ENCODE results near the gene FBXO41. TPM values are rescaled to one million over a fixed set of nuclear protein-coding genes. Genes with fewer than 3 reads are reported as not detected.

Gene FBXO41
- total RNA-seq, 1 experiment from 2014 or later, result 1.4 TPM

DNA sequence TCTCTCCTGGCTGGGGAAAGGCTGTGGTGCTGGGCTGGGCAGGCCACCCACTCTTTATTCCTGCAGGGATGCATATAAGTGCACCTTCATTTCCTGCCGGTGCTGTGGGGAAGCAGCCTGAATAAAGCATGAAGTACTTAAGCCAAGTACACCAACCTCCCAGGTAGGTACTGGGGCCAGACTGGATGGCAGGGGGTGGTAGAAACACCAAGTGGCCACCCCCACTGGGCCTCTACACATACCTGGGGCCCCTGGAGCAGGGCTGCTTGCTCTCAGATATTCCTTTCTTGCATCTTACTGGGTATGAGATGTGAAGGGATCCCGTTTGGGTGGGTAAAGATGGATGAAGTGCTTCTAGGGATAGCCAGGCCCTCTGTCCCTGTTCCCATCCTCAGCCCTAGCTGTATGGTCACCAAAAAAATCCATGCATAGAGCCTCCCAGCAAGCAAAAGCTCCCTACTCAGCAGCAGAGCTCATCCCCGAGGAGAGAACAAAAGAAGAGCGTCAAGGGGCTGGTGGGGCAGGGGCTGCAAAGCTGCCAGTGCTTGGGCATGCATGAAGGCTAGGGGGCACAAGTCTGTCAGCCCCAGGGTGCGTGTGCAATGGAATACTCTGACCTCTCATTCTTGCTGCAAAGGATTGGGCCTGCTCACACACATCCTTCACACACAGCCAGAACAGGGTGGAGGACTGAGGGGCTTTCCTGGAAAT, 28.2 kb downstream of the FBXO41 start:
- no peaks in the 10 kb centered on the region for H3K27me3 ChIP-seq
- H3K36me3 ChIP-seq, result peaks cover 24% of the 10 kb centered on the region
- H3K4me3 ChIP-seq, result no peak overlapping the region
- no peak for DNase-seq
- no peaks in the 10 kb centered on the region for H3K9me3 ChIP-seq

DNA sequence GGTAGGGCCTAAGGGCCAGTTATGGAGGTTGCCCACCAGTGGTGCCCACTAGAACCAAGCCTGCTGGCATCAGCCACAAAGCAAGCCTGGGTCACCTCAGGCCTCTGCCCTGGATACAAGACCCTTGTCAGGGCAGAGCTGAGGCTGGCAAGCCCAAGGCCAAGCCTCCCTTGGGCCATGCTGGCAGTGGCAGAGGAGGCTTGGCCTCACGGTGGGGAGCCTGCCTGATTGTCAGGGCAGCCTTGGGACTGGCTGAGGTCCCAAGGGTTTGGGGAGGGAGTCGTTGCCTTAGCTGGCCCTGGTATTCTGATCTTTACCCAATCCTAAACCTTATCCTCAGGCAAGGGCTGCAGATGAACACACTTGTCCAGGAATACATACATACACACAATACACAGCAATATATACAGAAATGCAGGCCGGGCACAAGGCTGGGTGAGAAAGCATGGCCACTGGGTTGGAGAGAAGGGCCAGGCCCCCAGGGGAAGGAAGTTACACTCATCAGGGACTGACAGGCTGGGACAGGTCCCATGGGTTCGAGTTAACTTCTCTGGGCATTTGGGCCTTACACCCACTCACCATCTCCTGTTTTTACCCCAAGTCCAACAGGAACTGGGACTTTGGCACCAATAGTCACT, 29.2 kb downstream of the FBXO41 start:
- Histone ChIP-seq H3K9me3 (no peaks in the 10 kb centered on the region), H3K36me3 (peaks cover 34% of the 10 kb centered on the region)
- DNase-seq, result no peak

DNA sequence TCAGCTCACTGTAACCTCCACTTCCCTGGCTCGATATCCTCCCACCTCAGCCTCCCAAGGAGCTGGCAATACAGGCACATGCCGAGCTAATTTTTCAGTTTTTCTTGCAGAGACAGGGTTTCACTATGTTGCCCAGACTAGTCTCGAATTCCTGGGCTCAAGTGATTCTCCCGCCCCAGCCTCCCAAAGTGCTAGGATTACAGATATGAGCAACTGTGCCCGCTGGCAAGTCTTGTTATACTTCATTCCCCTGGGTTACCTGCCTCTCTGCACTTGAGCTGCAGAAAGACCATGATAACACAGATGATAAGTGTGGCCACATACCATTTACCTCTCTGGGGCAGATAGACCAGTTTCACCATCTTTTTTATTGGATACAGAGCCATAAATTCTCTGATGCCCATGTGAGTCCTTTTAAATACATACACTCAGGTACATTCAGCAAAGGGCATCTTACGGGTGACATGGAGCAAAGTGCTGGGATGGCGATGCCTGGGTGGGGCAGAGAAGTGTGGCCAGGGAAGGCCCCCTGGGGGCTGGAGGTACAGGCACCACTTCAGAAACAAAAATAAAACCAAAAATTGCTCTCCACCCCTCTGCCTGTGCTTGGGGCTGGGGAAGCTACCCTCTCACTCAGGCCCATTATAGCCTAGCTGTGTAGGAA, 29.8 kb downstream of the FBXO41 start:
- Histone ChIP-seq H3K36me3 (peaks cover 40% of the 10 kb centered on the region), H3K9me3 (no peaks in the 10 kb centered on the region), H3K4me3 (no peak overlapping the region), H3K27me3 (no peaks in the 10 kb centered on the region)
- DNase-seq, result no peak

More for the DNA sequence above, 29.2 kb downstream of the FBXO41 start:
- Histone ChIP-seq H3K4me3 (no peak overlapping the region), H3K27me3 (no peaks in the 10 kb centered on the region)

DNA sequence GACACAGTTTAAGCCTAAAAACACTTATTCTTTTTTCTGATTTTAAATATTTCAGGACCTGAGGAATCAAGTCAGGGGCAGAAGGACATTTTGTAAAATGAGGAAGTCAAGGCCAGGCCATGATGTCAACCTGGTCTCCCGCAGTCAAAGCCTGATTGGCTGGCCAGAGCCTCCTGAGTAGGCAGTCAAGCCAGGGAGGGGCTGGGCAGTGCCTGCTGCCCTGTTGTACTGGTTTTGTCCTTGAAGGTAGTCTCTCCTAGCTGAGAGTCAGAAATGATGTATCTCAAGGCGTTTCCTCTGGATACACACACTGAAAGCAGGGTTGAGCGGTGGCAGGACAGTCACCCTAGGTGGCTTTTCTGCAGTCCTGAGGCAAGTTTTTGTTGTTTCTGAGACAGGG, 30.4 kb downstream of the FBXO41 start:
- no peak overlapping the region for H3K4me3 ChIP-seq
- DNase-seq, result no peak
- peaks cover 46% of the 10 kb centered on the region for H3K36me3 ChIP-seq

DNA sequence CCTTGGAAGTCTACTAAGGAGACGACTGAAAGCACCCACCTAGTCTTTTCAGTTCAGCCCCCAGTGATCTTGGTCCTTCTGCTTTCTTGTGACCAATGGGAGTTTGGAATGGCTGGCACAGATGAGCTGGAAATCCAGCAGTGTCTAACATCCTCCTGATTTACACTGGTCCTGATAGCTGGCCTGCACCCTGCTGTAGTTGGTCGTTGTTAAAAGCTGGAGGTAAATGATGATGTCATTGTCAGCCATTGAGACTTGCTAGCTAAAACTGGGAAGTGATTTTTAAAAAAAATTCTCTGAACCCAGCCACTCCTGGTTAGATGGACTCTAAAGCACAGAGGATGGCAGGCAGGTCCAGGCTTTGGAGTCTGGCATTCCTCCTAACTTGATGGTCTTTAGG, 30.9 kb downstream of the FBXO41 start:
- Histone ChIP-seq H3K9me3 (no peaks in the 10 kb centered on the region), H3K36me3 (peaks cover 51% of the 10 kb centered on the region), H3K4me3 (no peak overlapping the region), H3K27me3 (no peaks in the 10 kb centered on the region)
- DNase-seq, result no peak

More for the DNA sequence above, 30.4 kb downstream of the FBXO41 start:
- H3K9me3 ChIP-seq, result no peaks in the 10 kb centered on the region
- H3K27me3 ChIP-seq, result no peaks in the 10 kb centered on the region

DNA sequence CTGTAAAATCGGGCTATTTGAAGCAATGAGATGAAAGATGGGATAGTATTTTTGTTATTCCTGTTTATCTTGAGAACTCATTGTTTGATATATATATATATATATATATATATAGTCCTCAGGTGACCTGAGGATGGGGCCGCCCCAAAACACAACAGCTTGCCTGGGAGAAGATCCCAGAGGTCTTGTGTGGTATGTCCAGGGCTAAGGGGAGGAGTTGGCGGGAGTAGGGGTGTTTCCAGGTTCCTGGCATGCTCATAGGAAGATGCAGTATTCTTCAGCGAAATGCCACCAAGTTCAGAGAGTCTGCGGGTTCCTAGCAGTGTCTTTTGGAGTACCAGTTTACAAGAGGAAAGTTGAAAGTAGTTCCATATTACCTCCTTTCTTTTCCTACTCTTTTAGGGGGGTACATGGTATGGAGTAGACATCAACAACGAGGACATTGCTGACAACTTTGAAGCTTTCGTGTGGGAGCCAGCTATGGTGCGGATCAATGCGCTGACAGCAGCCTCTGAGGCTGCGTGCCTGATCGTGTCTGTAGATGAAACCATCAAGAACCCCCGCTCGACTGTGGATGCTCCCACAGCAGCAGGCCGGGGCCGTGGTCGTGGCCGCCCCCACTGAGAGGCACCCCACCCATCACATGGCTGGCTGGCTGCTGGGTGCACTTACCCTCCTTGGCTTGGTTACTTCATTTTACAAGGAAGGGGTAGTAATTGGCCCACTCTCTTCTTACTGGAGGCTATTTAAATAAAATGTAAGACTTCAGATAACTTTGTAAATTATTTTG, 31.8 kb downstream of the FBXO41 start:
- Histone ChIP-seq H3K27me3 (no peaks in the 10 kb centered on the region), H3K9me3 (no peaks in the 10 kb centered on the region), H3K36me3 (peaks cover 58% of the 10 kb centered on the region), H3K4me3 (no peak overlapping the region)
- DNase-seq, result no peak

DNA sequence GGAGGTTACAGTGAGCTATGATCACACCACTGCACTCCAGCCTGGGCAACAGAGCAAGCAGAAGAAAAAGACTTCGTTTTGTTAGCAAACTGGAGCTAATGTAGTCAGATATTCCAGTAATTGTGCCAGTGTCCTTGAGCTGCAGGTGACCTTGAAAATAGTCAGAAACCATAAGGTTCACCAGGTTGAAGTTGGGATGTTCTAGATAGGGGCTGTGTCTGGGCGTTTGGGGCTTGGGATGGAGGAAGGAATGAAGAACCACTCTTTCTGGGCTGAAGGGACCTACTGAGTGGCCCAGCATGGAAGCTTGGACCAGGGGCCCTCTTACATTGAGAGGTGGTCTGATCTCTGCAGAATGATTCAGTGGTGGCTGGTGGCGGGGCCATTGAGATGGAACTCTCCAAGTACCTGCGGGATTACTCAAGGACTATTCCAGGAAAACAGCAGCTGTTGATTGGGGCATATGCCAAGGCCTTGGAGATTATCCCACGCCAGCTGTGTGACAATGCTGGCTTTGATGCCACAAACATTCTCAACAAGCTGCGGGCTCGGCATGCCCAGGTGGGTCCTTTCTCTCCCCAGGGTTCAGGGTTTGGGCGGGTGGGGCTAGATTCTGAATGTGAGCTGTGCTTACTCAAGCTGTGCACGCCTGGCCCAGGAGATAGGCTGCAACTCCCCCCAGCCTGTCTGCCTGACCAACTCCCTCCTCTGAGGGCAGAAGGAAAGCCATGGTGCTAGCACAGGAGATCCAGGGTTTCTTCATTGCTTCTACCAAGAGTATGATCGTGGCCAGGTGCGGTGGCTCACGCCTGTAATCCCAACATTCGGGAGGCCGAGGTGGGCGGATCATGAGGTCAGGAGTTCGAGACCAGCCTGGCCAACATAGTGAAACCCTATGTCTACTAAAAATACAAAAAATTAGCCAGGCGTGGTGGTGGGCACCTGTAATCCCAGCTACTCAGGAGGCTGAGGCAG, 33.1 kb downstream of the FBXO41 start:
- peaks cover 71% of the 10 kb centered on the region for H3K36me3 ChIP-seq
- no peak for DNase-seq
- no peaks in the 10 kb centered on the region for H3K9me3 ChIP-seq
- H3K4me3 ChIP-seq, result no peak overlapping the region
- no peaks in the 10 kb centered on the region for H3K27me3 ChIP-seq

DNA sequence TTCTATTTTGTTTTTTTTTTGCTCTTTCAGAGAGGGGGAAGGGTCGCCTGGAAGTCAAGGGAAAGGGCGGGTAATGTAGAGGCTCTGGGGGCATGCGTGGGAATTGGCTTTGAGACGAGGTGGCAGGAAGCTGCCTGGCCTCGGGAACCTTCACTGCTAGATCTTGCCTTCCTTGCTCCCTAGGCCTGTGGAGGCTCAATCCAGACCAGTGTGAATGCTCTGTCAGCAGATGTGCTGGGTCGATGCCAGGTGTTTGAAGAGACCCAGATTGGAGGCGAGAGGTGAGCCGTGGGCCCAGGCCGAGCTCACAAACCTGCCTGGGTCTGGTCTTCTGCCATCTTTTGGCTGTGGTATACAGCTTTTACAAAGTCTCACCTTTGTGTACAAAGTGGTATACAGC, 34.6 kb downstream of the FBXO41 start:
- DNase-seq, result no peak
- no peak overlapping the region for H3K4me3 ChIP-seq
- no peaks in the 10 kb centered on the region for H3K9me3 ChIP-seq
- no peaks in the 10 kb centered on the region for H3K27me3 ChIP-seq
- H3K36me3 ChIP-seq, result peaks cover 86% of the 10 kb centered on the region

DNA sequence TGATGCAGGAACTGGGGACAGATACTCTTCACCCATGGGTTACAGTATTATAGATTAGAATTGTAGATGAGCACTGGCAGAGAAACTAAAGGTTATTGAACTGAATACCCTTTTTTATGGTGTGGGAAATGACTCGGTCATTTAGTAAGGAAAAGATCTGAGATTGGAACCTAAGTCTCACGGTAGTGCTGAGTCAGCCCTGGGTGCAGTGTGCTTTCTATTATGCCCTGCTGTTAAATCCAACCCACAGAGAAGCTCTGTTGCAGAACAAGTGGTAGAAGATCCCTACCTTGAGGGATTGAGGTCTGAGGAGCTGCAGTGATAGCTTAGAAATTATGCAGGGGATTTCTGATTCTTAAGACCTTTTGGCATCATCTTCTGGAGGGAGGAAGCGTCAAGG, 37.4 kb downstream of the FBXO41 start:
- H3K27me3 ChIP-seq, result no peaks in the 10 kb centered on the region
- no peak overlapping the region for H3K4me3 ChIP-seq
- H3K36me3 ChIP-seq, result peaks cover 92% of the 10 kb centered on the region
- DNase-seq, result no peak
- no peaks in the 10 kb centered on the region for H3K9me3 ChIP-seq

DNA sequence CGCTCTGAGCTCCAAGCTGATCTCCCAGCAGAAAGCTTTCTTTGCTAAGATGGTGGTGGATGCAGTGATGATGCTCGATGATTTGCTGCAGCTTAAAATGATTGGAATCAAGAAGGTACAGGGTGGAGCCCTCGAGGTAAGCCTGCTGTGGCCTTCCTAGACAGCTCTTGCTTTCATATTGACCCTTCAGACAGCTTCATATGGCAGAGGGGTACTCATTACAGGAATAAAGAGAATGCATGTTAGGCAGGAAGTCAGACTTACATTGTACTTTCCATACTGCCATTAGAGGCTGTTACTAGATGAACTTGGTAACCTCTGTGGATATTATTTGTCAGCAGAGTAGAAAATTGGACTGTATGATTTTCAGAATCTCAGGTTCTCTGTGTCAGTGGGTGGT, 39.7 kb downstream of the FBXO41 start:
- no peak overlapping the region for H3K4me3 ChIP-seq
- H3K36me3 ChIP-seq, result peaks cover 96% of the 10 kb centered on the region
- H3K9me3 ChIP-seq, result no peaks in the 10 kb centered on the region
- no peaks in the 10 kb centered on the region for H3K27me3 ChIP-seq
- no peak for DNase-seq

DNA sequence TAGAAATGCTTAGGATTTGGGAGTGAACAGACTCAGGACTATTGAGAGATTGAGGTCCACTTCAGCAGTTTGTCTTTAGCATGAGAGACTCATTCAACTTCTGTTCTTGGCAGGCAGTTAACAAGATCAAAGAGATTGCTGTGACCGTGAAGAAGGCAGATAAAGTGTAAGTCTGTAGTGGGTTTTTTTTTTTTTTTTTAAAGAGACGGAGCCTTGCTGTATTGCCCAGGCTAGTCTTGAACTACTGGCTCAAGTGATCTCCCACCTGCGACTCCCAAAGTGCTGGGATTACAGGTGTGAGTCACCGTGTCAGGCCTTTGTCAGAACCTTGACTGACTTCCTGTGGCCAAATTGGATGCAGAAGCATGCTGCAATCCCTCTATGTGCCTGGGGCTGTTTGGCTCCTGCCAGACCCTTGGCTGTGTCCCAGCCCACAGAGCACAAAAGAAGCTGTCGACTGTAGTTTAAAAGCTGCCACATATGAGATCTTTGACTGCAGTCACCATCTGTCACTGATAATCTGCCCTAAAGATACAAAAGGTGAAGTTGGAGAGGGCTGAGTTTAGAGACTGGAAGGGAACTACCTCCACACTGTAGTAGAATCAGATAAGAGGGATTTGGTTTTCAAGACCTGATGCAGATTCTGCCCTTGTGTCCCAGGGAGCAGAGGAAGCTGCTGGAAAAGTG, 40.3 kb downstream of the FBXO41 start:
- Histone ChIP-seq H3K36me3 (peaks cover 96% of the 10 kb centered on the region), H3K9me3 (no peaks in the 10 kb centered on the region), H3K27me3 (no peaks in the 10 kb centered on the region), H3K4me3 (no peak overlapping the region)
- DNase-seq, result peak; percentile 67

DNA sequence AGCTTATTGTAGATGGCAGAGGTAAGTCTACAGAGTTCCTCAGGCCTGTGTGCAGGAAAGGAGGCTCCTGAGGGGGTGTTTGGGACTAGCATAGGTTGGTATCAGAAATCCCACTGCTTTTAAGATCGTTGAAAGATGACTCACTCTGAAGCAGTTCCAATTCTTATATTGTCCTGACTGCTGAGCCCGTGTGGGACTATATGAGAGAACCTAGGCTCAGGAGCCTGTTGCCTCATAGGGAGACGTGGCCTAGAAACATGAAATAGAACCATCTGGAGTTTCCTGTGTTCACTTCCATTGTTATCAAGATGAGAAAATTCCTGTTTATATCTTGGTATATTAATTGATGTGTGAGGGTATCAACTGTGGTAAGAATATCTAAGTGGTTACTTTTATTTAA, 44.5 kb downstream of the FBXO41 start:
- Histone ChIP-seq H3K36me3 (peaks cover 84% of the 10 kb centered on the region), H3K9me3 (no peaks in the 10 kb centered on the region), H3K27me3 (no peaks in the 10 kb centered on the region), H3K4me3 (no peak overlapping the region)
- no peak for DNase-seq

DNA sequence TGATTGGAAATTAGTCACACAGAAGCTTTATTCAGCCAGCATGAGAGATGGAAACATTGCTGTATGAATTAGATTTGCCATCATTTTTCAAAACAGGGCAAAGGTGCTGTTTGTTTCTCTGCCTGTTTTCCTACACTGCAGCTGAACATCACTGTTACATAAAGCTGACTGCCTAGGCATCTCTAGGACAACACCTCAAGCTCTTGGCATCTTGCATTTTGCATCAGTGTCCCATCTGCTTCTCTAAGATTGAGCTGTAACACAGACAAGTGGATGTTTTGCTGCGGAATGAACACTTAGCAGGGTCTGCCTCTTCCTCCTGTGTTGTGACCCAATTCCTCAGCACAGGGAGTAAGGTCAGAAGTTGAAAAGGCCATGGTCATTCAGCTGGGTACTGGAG, 45.3 kb downstream of the FBXO41 start:
- peaks cover 76% of the 10 kb centered on the region for H3K36me3 ChIP-seq
- no peak for DNase-seq
- no peaks in the 10 kb centered on the region for H3K9me3 ChIP-seq
- no peaks in the 10 kb centered on the region for H3K27me3 ChIP-seq
- no peak overlapping the region for H3K4me3 ChIP-seq

DNA sequence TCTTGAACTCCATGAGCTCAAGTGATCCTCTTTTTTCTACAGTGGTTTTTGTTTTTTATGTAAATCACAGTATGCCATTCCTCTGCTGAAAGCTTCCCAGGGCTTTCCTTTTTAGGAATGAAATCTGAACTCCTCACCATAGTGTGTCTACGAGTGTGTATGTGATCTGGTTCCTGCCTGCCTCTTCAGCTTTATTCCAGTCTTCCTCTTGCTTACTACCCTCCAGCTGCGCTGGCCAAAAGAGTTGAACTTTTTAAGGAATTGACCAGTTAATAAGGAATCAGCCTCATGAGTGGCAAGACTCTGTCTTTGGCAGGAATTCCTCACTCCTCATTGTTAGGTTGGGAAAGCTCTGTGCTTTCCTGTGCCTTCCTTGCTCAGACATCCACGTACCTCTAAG, 46.1 kb downstream of the FBXO41 start:
- Histone ChIP-seq H3K4me3 (no peak overlapping the region), H3K9me3 (no peaks in the 10 kb centered on the region), H3K27me3 (no peaks in the 10 kb centered on the region), H3K36me3 (peaks cover 67% of the 10 kb centered on the region)
- no peak for DNase-seq

DNA sequence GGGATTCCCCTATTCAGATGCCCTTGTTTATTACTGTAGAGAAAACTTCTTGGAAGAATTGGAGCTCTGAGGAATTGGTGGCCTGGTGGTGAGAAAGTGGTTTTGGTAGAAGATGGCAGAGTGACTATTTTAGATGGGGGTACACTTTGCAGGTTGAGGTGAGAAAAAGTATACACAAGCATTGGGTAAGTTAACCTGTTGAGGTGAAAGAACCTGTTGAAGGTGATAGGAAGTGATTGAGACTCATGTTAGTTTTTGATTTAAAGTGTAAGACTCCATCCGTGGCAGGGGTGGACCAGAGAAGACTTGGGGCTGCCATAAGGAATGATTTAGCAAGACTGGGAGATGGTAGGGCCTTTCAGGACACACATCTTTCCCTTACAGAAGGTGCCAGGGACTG, 47.1 kb downstream of the FBXO41 start:
- DNase-seq, result no peak
- Histone ChIP-seq H3K4me3 (no peak overlapping the region), H3K27me3 (no peaks in the 10 kb centered on the region), H3K36me3 (peaks cover 60% of the 10 kb centered on the region), H3K9me3 (no peaks in the 10 kb centered on the region)

Measured in MG63 (cell line).